SU-DHL-6 (cell line): ENCODE measurements around the gene STK32C.
"Not testable (repeated sequence)": the region's sequence is repeated elsewhere in the genome, so short reads cannot be mapped to it uniquely, and the experiment has no call there.

Experiments used
- H2AFZ ChIP-seq: fragments of 200-600 bp; sonication (generic); 2 replicates; pipeline ENCODE4 v1.6.1; 2014; ENCODE audit warnings: low read depth, mild to moderate bottlenecking, moderate library complexity, mixed read lengths, antibody characterized with exemption, low read length; ENCODE audit not compliant: severe bottlenecking
- H3F3A ChIP-seq: fragments of 200-600 bp; shearing (Covaris generic); 2 replicates; pipeline ENCODE4 v1.6.0; 2016; ENCODE audit warnings: antibody characterized with exemption, mild to moderate bottlenecking; ENCODE audit not compliant: insufficient read depth
- H3K27ac ChIP-seq: fragments of 200-600 bp; sonication (generic); 2 replicates; pipeline ENCODE4 v1.5.1; 2016; ENCODE audit warnings: low read depth, mild to moderate bottlenecking, low read length, moderate library complexity, mixed read lengths
- H3K27me3 ChIP-seq: fragments of 200-600 bp; sonication (generic), shearing (Covaris generic); 2 replicates; pipeline ENCODE4 v1.6.0; 2014; ENCODE audit warnings: mild to moderate bottlenecking, low read length
- H3K36me3 ChIP-seq: fragments of 200-600 bp; sonication (generic); 2 replicates; pipeline ENCODE4 v1.6.1; 2014; ENCODE audit warnings: mild to moderate bottlenecking, low read length, mixed read lengths
- H3K4me2 ChIP-seq: fragments of 300-600, 200-600 bp; shearing (Covaris generic), sonication (generic); 2 replicates; pipeline ENCODE4 v1.6.0; 2014; ENCODE audit warnings: low read length, low read depth, mild to moderate bottlenecking; ENCODE audit not compliant: poor library complexity, severe bottlenecking
- H3K4me3 ChIP-seq: fragments of 200-600 bp; sonication (generic); 2 replicates; pipeline ENCODE4 v1.5.1; 2014; ENCODE audit warnings: antibody characterized with exemption, low read length, mild to moderate bottlenecking, mixed read lengths; ENCODE audit not compliant: insufficient read depth, poor library complexity, severe bottlenecking
- H3K79me2 ChIP-seq: fragments of 200-600 bp; sonication (generic); 2 replicates; pipeline ENCODE4 v1.6.1; 2014; ENCODE audit warnings: mild to moderate bottlenecking, low read length, moderate library complexity; ENCODE audit not compliant: insufficient read depth
- H3K9ac ChIP-seq: fragments of 200-600 bp; sonication (generic); 2 replicates; pipeline ENCODE4 v1.7.0; 2014; ENCODE audit warnings: mild to moderate bottlenecking, low read length
- H3K9me2 ChIP-seq: fragments of 200-600 bp; sonication (generic); replicated peaks from 2 replicates; pipeline ENCODE4 v1.6.1; 2014; ENCODE audit warnings: low read length; ENCODE audit not compliant: insufficient read depth
- H3K9me3 ChIP-seq: fragments of 200-600 bp; sonication (generic); 2 replicates; pipeline ENCODE4 v1.6.1; 2014; ENCODE audit warnings: low read length, mixed read lengths; ENCODE audit not compliant: insufficient read depth
- H4K20me1 ChIP-seq: fragments of 200-600 bp; sonication (generic); 2 replicates; pipeline ENCODE4 v1.6.1; 2014; ENCODE audit warnings: low read depth, mild to moderate bottlenecking, antibody characterized with exemption, low read length, moderate library complexity, mixed read lengths
- EZH2phosphoT487 ChIP-seq: fragments of 200-600 bp; sonication (generic), shearing (Covaris generic); conservative IDR thresholded peaks from 2 replicates; pipeline ENCODE4 v1.6.1; 2018; ENCODE audit warnings: mild to moderate bottlenecking, antibody characterized with exemption, low read length, moderate library complexity, mixed read lengths
- TF ChIP-seq, protein P1 (sequence below): fragments of 200-600 bp; sonication (generic); IDR thresholded peaks from one replicate; pipeline ENCODE4 v1.5.1; 2017; ENCODE audit warnings: antibody characterized with exemption, mild to moderate bottlenecking, low read length, moderate library complexity; ENCODE audit not compliant: insufficient read depth, poor library complexity, severe bottlenecking

The STK32C gene

DNA sequence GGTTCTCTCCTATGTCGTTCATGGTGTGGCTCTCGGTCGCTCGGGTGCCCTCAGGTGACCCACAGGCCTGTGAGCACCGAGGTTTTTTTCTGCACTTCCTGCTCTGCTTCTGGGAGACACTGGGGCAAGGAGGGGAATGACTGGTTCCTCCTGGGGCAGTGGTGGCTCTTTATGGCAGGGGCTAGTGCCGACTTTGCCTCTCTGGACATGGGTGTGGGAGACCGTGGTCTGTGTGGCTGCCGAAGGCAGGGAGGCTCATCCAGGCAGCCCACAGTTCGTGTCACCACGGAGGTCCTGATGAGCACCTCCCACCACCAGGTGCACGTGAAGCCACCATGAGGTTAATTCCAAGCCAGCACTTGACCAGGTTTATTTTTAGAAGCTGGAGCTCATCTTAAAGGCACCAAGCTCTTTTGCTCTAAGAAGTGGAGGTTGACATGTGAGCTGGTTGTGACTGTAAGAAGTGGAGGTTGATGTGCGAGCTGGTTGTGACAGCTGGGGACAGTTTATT, 145.7 kb downstream of the STK32C start:
- TF ChIP-seq, protein P1, sequence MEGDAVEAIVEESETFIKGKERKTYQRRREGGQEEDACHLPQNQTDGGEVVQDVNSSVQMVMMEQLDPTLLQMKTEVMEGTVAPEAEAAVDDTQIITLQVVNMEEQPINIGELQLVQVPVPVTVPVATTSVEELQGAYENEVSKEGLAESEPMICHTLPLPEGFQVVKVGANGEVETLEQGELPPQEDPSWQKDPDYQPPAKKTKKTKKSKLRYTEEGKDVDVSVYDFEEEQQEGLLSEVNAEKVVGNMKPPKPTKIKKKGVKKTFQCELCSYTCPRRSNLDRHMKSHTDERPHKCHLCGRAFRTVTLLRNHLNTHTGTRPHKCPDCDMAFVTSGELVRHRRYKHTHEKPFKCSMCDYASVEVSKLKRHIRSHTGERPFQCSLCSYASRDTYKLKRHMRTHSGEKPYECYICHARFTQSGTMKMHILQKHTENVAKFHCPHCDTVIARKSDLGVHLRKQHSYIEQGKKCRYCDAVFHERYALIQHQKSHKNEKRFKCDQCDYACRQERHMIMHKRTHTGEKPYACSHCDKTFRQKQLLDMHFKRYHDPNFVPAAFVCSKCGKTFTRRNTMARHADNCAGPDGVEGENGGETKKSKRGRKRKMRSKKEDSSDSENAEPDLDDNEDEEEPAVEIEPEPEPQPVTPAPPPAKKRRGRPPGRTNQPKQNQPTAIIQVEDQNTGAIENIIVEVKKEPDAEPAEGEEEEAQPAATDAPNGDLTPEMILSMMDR: no peak
- TF ChIP-seq EZH2phosphoT487: no peak
- Histone ChIP-seq H3K36me3 (no peaks in the 10 kb centered on the region), H3K9me3 (no peaks in the 10 kb centered on the region), H2AFZ (no peak overlapping the region), H3K9me2 (no peaks in the 10 kb centered on the region), H4K20me1 (no peaks in the 10 kb centered on the region), H3F3A (no peaks in the 10 kb centered on the region), H3K27ac (no peak overlapping the region), H3K27me3 (no peaks in the 10 kb centered on the region), H3K4me3 (no peak overlapping the region), H3K9ac (no peak overlapping the region), H3K79me2 (no peaks in the 10 kb centered on the region), H3K4me2 (no peak overlapping the region)

DNA sequence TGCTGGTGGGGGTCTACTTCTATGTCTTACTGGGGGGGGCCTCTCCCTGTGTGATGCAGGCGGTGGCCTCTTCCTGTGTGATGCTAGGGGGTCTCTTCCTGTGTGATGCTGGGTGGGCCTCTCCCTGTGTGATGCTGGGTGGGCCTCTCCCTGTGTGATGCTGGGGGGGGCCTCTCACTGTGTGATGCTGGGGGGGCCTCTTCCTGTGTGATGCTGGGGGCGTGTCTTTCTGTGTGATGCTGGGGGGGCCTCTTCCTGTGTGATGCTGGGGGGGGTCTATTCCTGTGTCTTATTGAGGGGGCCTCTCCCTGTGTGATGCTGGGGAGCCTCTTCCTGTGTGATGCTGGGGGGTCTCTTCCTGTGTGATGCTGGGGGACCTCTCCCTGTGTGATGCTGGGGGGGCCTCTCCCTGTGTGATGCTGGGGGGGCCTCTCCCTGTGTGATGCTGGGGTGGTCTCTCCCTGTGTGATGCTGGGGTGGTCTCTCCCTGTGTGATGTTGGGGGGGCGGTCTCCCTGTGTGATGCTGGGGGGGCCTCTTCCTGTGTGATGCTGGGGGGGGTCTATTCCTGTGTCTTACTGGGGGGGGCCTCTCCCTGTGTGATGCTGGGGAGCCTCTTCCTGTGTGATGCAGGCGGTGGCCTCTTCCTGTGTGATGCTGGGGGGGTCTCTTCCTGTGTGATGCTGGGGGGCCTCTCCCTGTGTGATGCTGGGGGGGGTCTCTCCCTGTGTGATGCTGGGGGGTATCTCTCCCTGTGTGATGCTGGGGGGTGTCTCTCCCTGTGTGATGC, 146.7 kb downstream of the STK32C start:
- not testable (repeated sequence) for H3K27ac ChIP-seq, H3K4me2 ChIP-seq, H3K4me3 ChIP-seq, H3K79me2 ChIP-seq, H4K20me1 ChIP-seq, H2AFZ ChIP-seq, H3F3A ChIP-seq, H3K27me3 ChIP-seq, H3K36me3 ChIP-seq, H3K9me2 ChIP-seq, H3K9me3 ChIP-seq, H3K9ac ChIP-seq

DNA sequence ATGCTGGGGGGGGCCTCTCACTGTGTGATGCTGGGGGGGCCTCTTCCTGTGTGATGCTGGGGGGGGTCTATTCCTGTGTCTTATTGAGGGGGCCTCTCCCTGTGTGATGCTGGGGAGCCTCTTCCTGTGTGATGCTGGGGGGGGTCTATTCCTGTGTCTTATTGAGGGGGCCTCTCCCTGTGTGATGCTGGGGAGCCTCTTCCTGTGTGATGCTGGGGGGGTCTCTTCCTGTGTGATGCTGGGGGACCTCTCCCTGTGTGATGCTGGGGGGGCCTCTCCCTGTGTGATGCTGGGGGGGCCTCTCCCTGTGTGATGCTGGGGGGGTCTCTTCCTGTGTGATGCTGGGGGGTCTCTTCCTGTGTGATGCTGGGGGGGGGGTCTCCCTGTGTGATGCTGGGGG, 147.5 kb downstream of the STK32C start:
- not testable (repeated sequence) for H3K9me3 ChIP-seq, H3K79me2 ChIP-seq, H3K4me2 ChIP-seq, H4K20me1 ChIP-seq, H3K36me3 ChIP-seq, H3K4me3 ChIP-seq, H3K27ac ChIP-seq, H3K27me3 ChIP-seq, H3K9ac ChIP-seq, H2AFZ ChIP-seq, H3F3A ChIP-seq, H3K9me2 ChIP-seq

DNA sequence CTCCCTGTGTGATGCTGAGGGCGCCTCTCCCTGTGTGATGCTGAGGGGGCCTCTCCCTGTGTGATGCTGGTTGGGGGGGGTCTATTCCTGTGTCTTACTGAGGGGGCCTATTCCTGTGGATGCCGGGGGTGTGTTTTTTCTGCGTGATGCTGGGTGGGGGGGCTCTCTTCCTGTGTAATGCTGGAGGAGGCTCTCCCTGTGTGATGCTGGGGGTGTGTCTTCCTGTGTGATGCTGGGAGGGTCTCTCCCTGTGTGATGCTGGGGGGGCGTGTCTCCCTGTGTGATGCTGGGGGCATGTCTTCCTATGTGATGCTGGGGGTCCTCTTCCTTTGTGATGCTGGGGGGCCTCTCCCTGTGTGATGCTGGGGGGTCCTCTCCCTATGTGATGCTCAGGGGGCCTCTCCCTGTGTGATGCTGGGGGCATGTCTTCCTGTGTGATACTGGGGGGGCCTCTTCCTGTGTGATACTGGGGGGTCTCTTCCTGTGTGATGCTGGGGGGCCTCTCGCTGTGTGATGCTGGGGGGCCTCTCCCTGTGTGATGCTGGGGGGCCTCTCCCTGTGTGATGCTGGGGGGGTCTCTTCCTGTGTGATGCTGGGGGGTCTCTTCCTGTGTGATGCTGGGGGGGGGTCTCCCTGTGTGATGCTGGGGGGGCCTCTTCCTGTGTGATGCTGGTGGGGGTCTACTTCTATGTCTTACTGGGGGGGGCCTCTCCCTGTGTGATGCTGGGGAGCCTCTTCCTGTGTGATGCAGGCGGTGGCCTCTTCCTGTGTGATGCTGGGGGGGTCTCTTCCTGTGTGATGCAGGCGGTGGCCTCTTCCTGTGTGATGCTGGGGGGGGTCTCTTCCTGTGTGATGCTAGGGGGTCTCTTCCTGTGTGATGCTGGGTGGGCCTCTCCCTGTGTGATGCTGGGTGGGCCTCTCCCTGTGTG, 148.2 kb downstream of the STK32C start:
- not testable (repeated sequence) for H3K27ac ChIP-seq, H3K4me3 ChIP-seq, H3K4me2 ChIP-seq

More for the DNA sequence above, 148.2 kb downstream of the STK32C start:
- not testable (repeated sequence) for H4K20me1 ChIP-seq, H2AFZ ChIP-seq, H3K9ac ChIP-seq, H3K9me3 ChIP-seq, H3K79me2 ChIP-seq, H3K9me2 ChIP-seq, H3F3A ChIP-seq, H3K27me3 ChIP-seq, H3K36me3 ChIP-seq
